Measurements from ENCODE around the gene DOCK6.

DOCK6 gene

DNA sequence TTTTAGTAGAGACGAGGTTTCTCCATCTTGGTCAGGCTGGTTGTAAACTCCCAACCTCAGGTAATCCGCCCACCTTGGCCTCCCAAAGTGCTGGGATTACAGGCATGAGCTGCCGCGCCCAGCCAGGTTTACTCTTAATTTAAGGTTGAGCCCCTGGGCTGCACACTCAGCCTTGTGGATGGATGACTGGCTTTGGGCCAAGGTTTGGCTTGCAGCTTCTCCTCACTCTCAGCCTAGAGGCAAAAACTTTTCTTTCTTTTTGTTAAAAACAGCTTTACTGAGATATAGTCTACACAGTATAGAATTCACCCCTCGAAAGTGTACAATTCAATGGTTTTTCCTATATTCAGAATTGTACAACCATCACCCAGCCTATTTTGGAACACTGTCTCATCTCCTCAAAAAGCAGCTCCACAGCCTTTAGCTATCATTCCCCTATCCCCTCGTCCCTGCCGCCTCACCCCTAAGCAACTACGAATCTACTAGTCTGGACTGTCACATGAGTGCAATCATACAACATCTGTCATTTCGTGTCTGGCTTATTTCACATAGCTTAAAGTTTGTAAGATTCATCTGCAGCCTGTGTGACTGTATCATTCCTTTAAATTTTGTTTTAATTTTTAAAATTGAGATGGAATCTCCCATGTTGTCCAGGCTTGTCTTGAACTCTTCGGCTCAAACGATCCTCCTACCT lies 19.2 kb upstream of the DOCK6 start:
- ATAC-seq = peak; percentile 55
- TF ChIP-seq CSDC2 (CRISPR knock-in tag; IDR thresholded peaks at IDR 0.05) = no peak
- no peak for TF ChIP-seq SNAI2 (CRISPR knock-in tag; IDR thresholded peaks at IDR 0.05)
- no peak for TF ChIP-seq PATZ1 (CRISPR knock-in tag; IDR thresholded peaks at IDR 0.05; ENCODE audit: borderline replicate concordance)

DNA sequence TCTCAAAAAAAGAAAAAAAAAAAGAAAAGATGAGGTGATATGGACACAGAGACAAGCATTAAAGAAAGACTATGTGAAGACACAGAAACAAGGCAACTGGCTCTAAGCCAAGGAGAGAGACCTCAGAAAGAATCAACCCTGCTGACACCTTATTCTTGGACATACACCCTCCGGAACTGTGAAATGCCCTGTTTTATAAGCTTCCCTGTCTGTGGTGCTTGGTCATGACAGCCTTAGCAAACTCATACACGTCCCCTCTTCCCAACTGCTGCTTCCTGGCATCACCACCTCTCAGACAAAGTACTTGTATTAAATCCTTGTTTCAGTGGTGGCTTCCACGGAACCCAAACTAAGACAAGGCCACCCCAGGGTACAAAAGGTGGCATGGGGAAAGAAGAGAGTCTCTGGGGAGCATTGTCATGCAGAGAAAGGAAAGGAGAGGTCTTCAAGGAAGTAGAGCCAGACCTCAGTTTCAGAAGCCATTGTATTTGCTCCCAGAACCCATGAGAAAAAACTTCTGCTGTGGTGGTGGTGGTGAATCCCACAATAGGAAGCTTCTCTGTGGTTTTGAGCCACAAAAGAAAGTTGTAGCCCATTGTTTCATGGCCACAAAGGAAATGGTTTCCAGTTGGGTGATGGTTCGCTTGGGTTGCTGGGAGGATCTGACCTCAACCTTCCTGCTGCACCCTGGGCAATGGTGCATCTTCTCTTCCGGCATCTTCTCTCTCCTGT lies 17.3 kb upstream of the DOCK6 start:
- no peak for ATAC-seq
- TF ChIP-seq, protein P1, sequence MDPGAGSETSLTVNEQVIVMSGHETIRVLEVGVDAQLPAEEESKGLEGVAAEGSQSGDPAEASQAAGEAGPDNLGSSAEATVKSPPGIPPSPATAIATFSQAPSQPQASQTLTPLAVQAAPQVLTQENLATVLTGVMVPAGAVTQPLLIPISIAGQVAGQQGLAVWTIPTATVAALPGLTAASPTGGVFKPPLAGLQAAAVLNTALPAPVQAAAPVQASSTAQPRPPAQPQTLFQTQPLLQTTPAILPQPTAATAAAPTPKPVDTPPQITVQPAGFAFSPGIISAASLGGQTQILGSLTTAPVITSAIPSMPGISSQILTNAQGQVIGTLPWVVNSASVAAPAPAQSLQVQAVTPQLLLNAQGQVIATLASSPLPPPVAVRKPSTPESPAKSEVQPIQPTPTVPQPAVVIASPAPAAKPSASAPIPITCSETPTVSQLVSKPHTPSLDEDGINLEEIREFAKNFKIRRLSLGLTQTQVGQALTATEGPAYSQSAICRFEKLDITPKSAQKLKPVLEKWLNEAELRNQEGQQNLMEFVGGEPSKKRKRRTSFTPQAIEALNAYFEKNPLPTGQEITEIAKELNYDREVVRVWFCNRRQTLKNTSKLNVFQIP (CRISPR knock-in tag; IDR thresholded peaks at IDR 0.05; ENCODE audit: borderline replicate concordance, low read depth) = no peak
- TF ChIP-seq TCF4 (CRISPR knock-in tag; IDR thresholded peaks at IDR 0.05; ENCODE audit: borderline replicate concordance) (no peak), CSDC2 (CRISPR knock-in tag; IDR thresholded peaks at IDR 0.05) (no peak), TOX (CRISPR knock-in tag; IDR thresholded peaks at IDR 0.05; ENCODE audit: borderline replicate concordance) (no peak), RARB (CRISPR knock-in tag; IDR thresholded peaks at IDR 0.05) (no peak)

DNA sequence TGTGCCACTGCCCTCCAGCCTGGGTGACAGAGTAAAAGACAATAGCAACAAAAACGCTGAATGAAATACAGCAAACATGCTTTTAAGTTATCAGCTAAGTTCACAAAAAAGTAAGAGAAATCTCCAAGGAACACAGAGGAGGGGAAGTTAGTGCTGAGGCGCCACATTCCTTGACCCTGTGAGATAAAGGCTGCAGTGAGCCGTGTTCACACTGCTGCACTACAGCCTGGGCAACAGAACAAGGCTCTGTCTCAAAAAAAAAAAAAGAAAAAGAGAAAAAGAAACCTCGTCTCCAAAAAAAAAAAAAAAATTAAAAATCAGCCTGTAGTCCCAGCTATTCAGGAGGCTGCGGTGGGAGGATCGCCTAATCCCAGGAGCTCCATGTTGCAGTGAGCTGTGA lies 16.3 kb upstream of the DOCK6 start:
- ATAC-seq = no peak
- TF ChIP-seq BACH2 (CRISPR knock-in tag; IDR thresholded peaks at IDR 0.05; ENCODE audit: borderline replicate concordance) (no peak), ZC3H10 (CRISPR knock-in tag; IDR thresholded peaks at IDR 0.05) (no peak), TOX (CRISPR knock-in tag; IDR thresholded peaks at IDR 0.05; ENCODE audit: borderline replicate concordance) (no peak), ZFP30 (CRISPR knock-in tag; IDR thresholded peaks at IDR 0.05) (no peak), TCF4 (CRISPR knock-in tag; IDR thresholded peaks at IDR 0.05; ENCODE audit: borderline replicate concordance) (no peak), SNAI2 (CRISPR knock-in tag; IDR thresholded peaks at IDR 0.05) (no peak), ZNF8 (CRISPR knock-in tag; IDR thresholded peaks at IDR 0.05) (no peak), ISL1 (CRISPR knock-in tag; IDR thresholded peaks at IDR 0.05) (no peak), GLIS3 (CRISPR knock-in tag; IDR thresholded peaks at IDR 0.05) (no peak)

GRCh38 chr19:11274533-11275086 lies 12.3 kb upstream of the DOCK6 start:
- no peak for ATAC-seq
- no peak for TF ChIP-seq ESRRG (CRISPR knock-in tag; IDR thresholded peaks at IDR 0.05)

DNA sequence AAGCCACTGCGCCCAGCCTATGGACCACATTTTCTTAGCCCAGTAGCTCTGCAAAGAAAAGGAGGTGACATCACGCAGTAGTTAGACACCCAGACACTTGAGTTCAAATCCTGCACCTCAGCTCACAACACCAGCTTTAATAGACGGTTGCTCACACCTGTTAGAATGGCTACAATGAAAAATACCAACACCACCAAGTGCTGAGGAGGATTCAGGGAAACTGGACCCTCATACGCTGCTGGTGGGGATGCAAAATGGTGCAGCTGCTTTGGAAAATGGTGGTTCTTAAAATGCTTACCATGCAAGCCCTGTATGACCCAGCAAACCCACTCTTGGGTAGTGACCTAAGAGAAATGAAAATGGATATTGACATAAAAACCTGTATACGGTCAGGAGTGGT lies 11.7 kb upstream of the DOCK6 start:
- TF ChIP-seq, protein P1 (CRISPR knock-in tag; IDR thresholded peaks at IDR 0.05; ENCODE audit: borderline replicate concordance, low read depth) = no peak
- no peak for TF ChIP-seq CSDC2 (CRISPR knock-in tag; IDR thresholded peaks at IDR 0.05)
- TF ChIP-seq RARB (CRISPR knock-in tag; IDR thresholded peaks at IDR 0.05) = no peak
- no peak for TF ChIP-seq ZFP30 (CRISPR knock-in tag; IDR thresholded peaks at IDR 0.05)
- TF ChIP-seq, protein P2, sequence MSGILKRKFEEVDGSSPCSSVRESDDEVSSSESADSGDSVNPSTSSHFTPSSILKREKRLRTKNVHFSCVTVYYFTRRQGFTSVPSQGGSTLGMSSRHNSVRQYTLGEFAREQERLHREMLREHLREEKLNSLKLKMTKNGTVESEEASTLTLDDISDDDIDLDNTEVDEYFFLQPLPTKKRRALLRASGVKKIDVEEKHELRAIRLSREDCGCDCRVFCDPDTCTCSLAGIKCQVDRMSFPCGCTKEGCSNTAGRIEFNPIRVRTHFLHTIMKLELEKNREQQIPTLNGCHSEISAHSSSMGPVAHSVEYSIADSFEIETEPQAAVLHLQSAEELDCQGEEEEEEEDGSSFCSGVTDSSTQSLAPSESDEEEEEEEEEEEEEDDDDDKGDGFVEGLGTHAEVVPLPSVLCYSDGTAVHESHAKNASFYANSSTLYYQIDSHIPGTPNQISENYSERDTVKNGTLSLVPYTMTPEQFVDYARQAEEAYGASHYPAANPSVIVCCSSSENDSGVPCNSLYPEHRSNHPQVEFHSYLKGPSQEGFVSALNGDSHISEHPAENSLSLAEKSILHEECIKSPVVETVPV (CRISPR knock-in tag; IDR thresholded peaks at IDR 0.05) = no peak
- TF ChIP-seq TOX (CRISPR knock-in tag; IDR thresholded peaks at IDR 0.05; ENCODE audit: borderline replicate concordance) = no peak
- TF ChIP-seq, protein P3, sequence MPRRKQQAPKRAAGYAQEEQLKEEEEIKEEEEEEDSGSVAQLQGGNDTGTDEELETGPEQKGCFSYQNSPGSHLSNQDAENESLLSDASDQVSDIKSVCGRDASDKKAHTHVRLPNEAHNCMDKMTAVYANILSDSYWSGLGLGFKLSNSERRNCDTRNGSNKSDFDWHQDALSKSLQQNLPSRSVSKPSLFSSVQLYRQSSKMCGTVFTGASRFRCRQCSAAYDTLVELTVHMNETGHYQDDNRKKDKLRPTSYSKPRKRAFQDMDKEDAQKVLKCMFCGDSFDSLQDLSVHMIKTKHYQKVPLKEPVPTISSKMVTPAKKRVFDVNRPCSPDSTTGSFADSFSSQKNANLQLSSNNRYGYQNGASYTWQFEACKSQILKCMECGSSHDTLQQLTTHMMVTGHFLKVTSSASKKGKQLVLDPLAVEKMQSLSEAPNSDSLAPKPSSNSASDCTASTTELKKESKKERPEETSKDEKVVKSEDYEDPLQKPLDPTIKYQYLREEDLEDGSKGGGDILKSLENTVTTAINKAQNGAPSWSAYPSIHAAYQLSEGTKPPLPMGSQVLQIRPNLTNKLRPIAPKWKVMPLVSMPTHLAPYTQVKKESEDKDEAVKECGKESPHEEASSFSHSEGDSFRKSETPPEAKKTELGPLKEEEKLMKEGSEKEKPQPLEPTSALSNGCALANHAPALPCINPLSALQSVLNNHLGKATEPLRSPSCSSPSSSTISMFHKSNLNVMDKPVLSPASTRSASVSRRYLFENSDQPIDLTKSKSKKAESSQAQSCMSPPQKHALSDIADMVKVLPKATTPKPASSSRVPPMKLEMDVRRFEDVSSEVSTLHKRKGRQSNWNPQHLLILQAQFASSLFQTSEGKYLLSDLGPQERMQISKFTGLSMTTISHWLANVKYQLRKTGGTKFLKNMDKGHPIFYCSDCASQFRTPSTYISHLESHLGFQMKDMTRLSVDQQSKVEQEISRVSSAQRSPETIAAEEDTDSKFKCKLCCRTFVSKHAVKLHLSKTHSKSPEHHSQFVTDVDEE (CRISPR knock-in tag; IDR thresholded peaks at IDR 0.05) = no peak
- TF ChIP-seq BACH2 (CRISPR knock-in tag; IDR thresholded peaks at IDR 0.05; ENCODE audit: borderline replicate concordance) = no peak
- no peak for TF ChIP-seq ZFP3 (CRISPR knock-in tag; IDR thresholded peaks at IDR 0.05)

More for the DNA sequence above, 11.7 kb upstream of the DOCK6 start:
- ATAC-seq = no peak

All from SK-N-SH treated with all-trans-retinoic acid at 6 μM for 48 hours (cell line).